Measurements from ENCODE around the gene PSMB7. TPM values are rescaled to one million over a fixed set of nuclear protein-coding genes. Genes with fewer than 3 reads are reported as not detected.

Gene PSMB7
- total RNA-seq, 1 donor from 2014 or later, result 183 TPM

- Histone ChIP-seq H3K36me3 (ENCODE audit: insufficient read depth, low read length) (peaks cover 10% of the 10 kb centered on the region), H2AFZ (ENCODE audit: low read depth, low read length) (no peak overlapping the region), H4K20me1 (ENCODE audit: insufficient read depth, low read length) (peaks cover 99% of the 10 kb centered on the region), H3K27me3 (ENCODE audit: insufficient read depth, low read length) (no peaks in the 10 kb centered on the region), H3K9me3 (ENCODE audit: insufficient read depth, low read depth, low read length) (no peaks in the 10 kb centered on the region), H3K79me2 (ENCODE audit: insufficient read depth, low read length) (peaks cover 89% of the 10 kb centered on the region), H3K27ac (ENCODE audit: low read depth, low read length) (no peak overlapping the region), H3K4me1 (ENCODE audit: insufficient read depth, low read length) (peaks cover 39% of the 10 kb centered on the region), H3K9ac (ENCODE audit: low read length) (no peak overlapping the region), H3K4me3 (ENCODE audit: insufficient read depth, low read depth, low read length) (no peak overlapping the region), H3K4me2 (ENCODE audit: low read length) (no peak overlapping the region)
- no peaks in the 10 kb centered on the region for H3K27me3 Mint-ChIP-seq (ENCODE audit: low read depth, unreplicated experiment)
- TF ChIP-seq CTCF (IDR thresholded peaks at IDR 0.05; ENCODE audit: insufficient read depth, low read depth, low read length) (no peak), EZH2 (IDR thresholded peaks at IDR 0.05; ENCODE audit: insufficient read depth, low read length) (no peak)
- H3K27ac Mint-ChIP-seq (ENCODE audit: unreplicated experiment), result peak overlapping the region; percentile 53
- peaks cover 3% of the 10 kb centered on the region for H3K36me3 Mint-ChIP-seq (ENCODE audit: low read depth, unreplicated experiment)
- H3K9me3 Mint-ChIP-seq (ENCODE audit: unreplicated experiment), result no peaks in the 10 kb centered on the region
- FAIRE-seq, result no peak
- peaks cover 63% of the 10 kb centered on the region for H3K4me1 Mint-ChIP-seq (ENCODE audit: low read depth, unreplicated experiment)
- DNase-seq (ENCODE audit: low read depth), result no peak
- H3K4me3 Mint-ChIP-seq (ENCODE audit: unreplicated experiment), result peak overlapping the region; percentile 57
These were observed 25.9 kb downstream of the PSMB7 start for GRCh38 chr9:124389146-124389939.

GRCh38 chr9:124388275-124389048, 26.8 kb downstream of the PSMB7 start:
- TF ChIP-seq CTCF (IDR thresholded peaks at IDR 0.05; ENCODE audit: insufficient read depth, low read depth, low read length) (no peak), EZH2 (IDR thresholded peaks at IDR 0.05; ENCODE audit: insufficient read depth, low read length) (no peak)
- Histone ChIP-seq H3K79me2 (ENCODE audit: insufficient read depth, low read length) (peaks cover 90% of the 10 kb centered on the region), H3K4me2 (ENCODE audit: low read length) (no peak overlapping the region), H2AFZ (ENCODE audit: low read depth, low read length) (no peak overlapping the region), H3K9ac (ENCODE audit: low read length) (no peak overlapping the region), H3K4me1 (ENCODE audit: insufficient read depth, low read length) (peaks cover 30% of the 10 kb centered on the region), H3K36me3 (ENCODE audit: insufficient read depth, low read length) (peaks cover 14% of the 10 kb centered on the region), H3K9me3 (ENCODE audit: insufficient read depth, low read depth, low read length) (no peaks in the 10 kb centered on the region), H3K27me3 (ENCODE audit: insufficient read depth, low read length) (no peaks in the 10 kb centered on the region), H3K4me3 (ENCODE audit: insufficient read depth, low read depth, low read length) (no peak overlapping the region), H3K27ac (ENCODE audit: low read depth, low read length) (no peak overlapping the region), H4K20me1 (ENCODE audit: insufficient read depth, low read length) (peaks cover 92% of the 10 kb centered on the region)
- FAIRE-seq (no peak), DNase-seq (ENCODE audit: low read depth) (no peak)
- no peaks in the 10 kb centered on the region for H3K9me3 Mint-ChIP-seq (ENCODE audit: unreplicated experiment)
- no peaks in the 10 kb centered on the region for H3K27me3 Mint-ChIP-seq (ENCODE audit: low read depth, unreplicated experiment)
- H3K27ac Mint-ChIP-seq (ENCODE audit: unreplicated experiment), result no peak overlapping the region
- H3K4me1 Mint-ChIP-seq (ENCODE audit: low read depth, unreplicated experiment), result peaks cover 55% of the 10 kb centered on the region
- no peak overlapping the region for H3K4me3 Mint-ChIP-seq (ENCODE audit: unreplicated experiment)
- peaks cover 6% of the 10 kb centered on the region for H3K36me3 Mint-ChIP-seq (ENCODE audit: low read depth, unreplicated experiment)
